Endothelial cell of umbilical vein (primary cell): ENCODE data around the gene CLCN5. TPM values are rescaled to one million over a fixed set of nuclear protein-coding genes. Genes with fewer than 3 reads are reported as not detected.
A peak's percentile ranks its signal among the peaks of the same experiment; 100 is the strongest.

Experiments used
- BruUV-seq: library from RNA; stranded (reverse); fragments of 400-500 nt; replicated peaks from 2 replicates; lab custom pipeline; 2021; lab: Mats Ljungman, UMichigan
- CTCF ChIA-PET: fragments of 300-600, 350-600 bp; sonication (Branson Sonifier 250); formaldehyde crosslinking; loops from one replicate; lab custom pipeline; 2021; ENCODE audit warnings: antibody characterized with exemption, inconsistent platforms; lab: Charles Lee
- POLR2A ChIA-PET: fragments of 300-600, 350-600 bp; sonication (Branson Sonifier 250); formaldehyde crosslinking; loops from one replicate; lab custom pipeline; 2021; ENCODE audit warnings: antibody characterized with exemption, inconsistent platforms; lab: Charles Lee
- DNase-seq: peaks from one replicate; pipeline ENCODE4 v3.0.0-alpha.2; 2011; ENCODE audit warnings: low read depth, low spot score
- FAIRE-seq: peaks from 2 replicates; lab custom pipeline; 2011; peaks lifted over from hg19 to GRCh38; lab: Jason Lieb, UNC
- H2AFZ ChIP-seq: 2 replicates; pipeline ENCODE4 v1.6.0; 2012; ENCODE audit warnings: low read depth, low read length, control low read depth, inconsistent platforms
- H3K27ac ChIP-seq: 2 replicates; pipeline ENCODE4 v1.5.1; 2011; ENCODE audit warnings: low read depth, mild to moderate bottlenecking, control low read depth, low read length, moderate library complexity; ENCODE audit not compliant: insufficient read depth
- H3K27me3 ChIP-seq, 2 experiments: 2 replicates each; pipeline versions ENCODE4 v1.6.0 to v1.6.1; 2011; ENCODE audit warnings: low read length in 2 of 2, mixed read lengths in 1 of 2; ENCODE audit not compliant: control insufficient read depth in 2 of 2, insufficient read depth in 2 of 2
- H3K36me3 ChIP-seq, 2 experiments: 2 replicates in 1 of 2; 3 replicates in 1 of 2; pipeline ENCODE4 v1.5.1; 2011; ENCODE audit warnings: low read length in 2 of 2, mild to moderate bottlenecking in 1 of 2, moderate library complexity in 1 of 2; ENCODE audit not compliant: control insufficient read depth in 2 of 2, insufficient read depth in 2 of 2; ENCODE audit errors: extremely low read depth in 1 of 2
- H3K4me1 ChIP-seq: 3 replicates; pipeline ENCODE4 v1.5.1; 2011; ENCODE audit warnings: mild to moderate bottlenecking, low read length; ENCODE audit not compliant: control insufficient read depth, insufficient read depth; ENCODE audit errors: extremely low read depth
- H3K4me2 ChIP-seq: 2 replicates; pipeline ENCODE4 v1.6.1; 2011; ENCODE audit warnings: low read length, control low read depth, mixed read lengths; ENCODE audit not compliant: insufficient read depth
- H3K4me3 ChIP-seq, 3 experiments: fragments of 200-600 bp in 1 of 3; sonication (generic), shearing (Covaris generic) in 1 of 3; replicated peaks in 1 of 3; 2 replicates each; pipeline ENCODE4 v1.5.1; 2011 to 2016; ENCODE audit warnings: control low read depth in 3 of 3, low read length in 3 of 3, mild to moderate bottlenecking in 2 of 3, inconsistent platforms in 1 of 3, low read depth in 1 of 3, moderate library complexity in 1 of 3; ENCODE audit not compliant: insufficient read depth in 1 of 3
- H3K79me2 ChIP-seq: 2 replicates; pipeline ENCODE4 v1.6.0; 2012; ENCODE audit warnings: low read length, inconsistent platforms; ENCODE audit not compliant: control insufficient read depth, insufficient read depth
- H3K9ac ChIP-seq: replicated peaks from 2 replicates; pipeline ENCODE3; 2011; ENCODE audit warnings: low read length, control low read depth; ENCODE audit not compliant: insufficient read depth; ENCODE audit errors: extremely low read depth
- H3K9me1 ChIP-seq: replicated peaks from 3 replicates; pipeline ENCODE4 v1.6.0; 2011; ENCODE audit warnings: mild to moderate bottlenecking, low read length; ENCODE audit not compliant: control insufficient read depth, insufficient read depth; ENCODE audit errors: extremely low read depth
- H3K9me3 ChIP-seq: replicated peaks from 2 replicates; pipeline ENCODE4 v1.5.1; 2012; ENCODE audit warnings: low read length, inconsistent platforms; ENCODE audit not compliant: control insufficient read depth, insufficient read depth
- H4K20me1 ChIP-seq: replicated peaks from 2 replicates; pipeline ENCODE3; 2011; ENCODE audit warnings: mild to moderate bottlenecking, low read length; ENCODE audit not compliant: control insufficient read depth, insufficient read depth; ENCODE audit errors: extremely low read depth
- CTCF ChIP-seq, 2 donors: IDR thresholded peaks; 1 replicate in 1 of 2; 2 replicates in 1 of 2; pipeline ENCODE4 v1.5.1; 2011; ENCODE audit warnings: low read length in 2 of 2, mild to moderate bottlenecking in 2 of 2, moderate library complexity in 2 of 2, control low read depth in 1 of 2, inconsistent platforms in 1 of 2, low read depth in 1 of 2; ENCODE audit not compliant: insufficient read depth in 1 of 2; ENCODE audit errors: extremely low read depth in 1 of 2
- EZH2 ChIP-seq: IDR thresholded peaks from 2 replicates; pipeline ENCODE4 v1.6.1; 2012; ENCODE audit warnings: borderline replicate concordance, low read depth, mild to moderate bottlenecking, moderate library complexity, low read length, inconsistent platforms; ENCODE audit not compliant: severe bottlenecking
- FOS ChIP-seq: IDR thresholded peaks from 2 replicates; pipeline ENCODE4 v1.6.1; 2011; ENCODE audit warnings: mild to moderate bottlenecking, low read length, moderate library complexity, borderline replicate concordance; ENCODE audit not compliant: insufficient read depth
- GATA2 ChIP-seq: IDR thresholded peaks from 2 replicates; pipeline ENCODE4 v1.7.0; 2011; ENCODE audit warnings: low read depth, mild to moderate bottlenecking, moderate library complexity, mixed read lengths, low read length; ENCODE audit not compliant: insufficient read length, insufficient read depth
- MYC ChIP-seq: IDR thresholded peaks from one replicate; pipeline ENCODE4 v1.6.1; 2011; ENCODE audit warnings: mild to moderate bottlenecking, low read depth, low read length
- POLR2A ChIP-seq: IDR thresholded peaks from 2 replicates; pipeline ENCODE4 v1.6.1; 2012; ENCODE audit warnings: low read depth, mild to moderate bottlenecking, control low read depth, low read length
- POLR2AphosphoS5 ChIP-seq: IDR thresholded peaks from 2 replicates; pipeline ENCODE4 v1.6.1; 2012; ENCODE audit warnings: low read depth, mild to moderate bottlenecking, control low read depth, low read length, moderate library complexity; ENCODE audit not compliant: insufficient read depth
- dilution Hi-C: fragments of 300-500 bp; cut with MboI; formaldehyde crosslinking; loops from one replicate; pipeline ENCODE4 v1.15.0; 2019; ENCODE audit warnings: low sequenced_read_pairs; ENCODE audit not compliant: extremely low pct_ligation_motif_present
- intact Hi-C: fragments of 100-400 bp; cut with micrococcal nuclease; formaldehyde crosslinking; loops from one replicate; pipeline ENCODE4 v1.10.0; 2022
- polyA plus RNA-seq, 4 experiments: library from polyadenylated mRNA; depleted of rRNA in 3 of 4; stranded (reverse) in 3 of 4; unstranded in 1 of 4; fragments of >200 nt; gene quantifications; 2 replicates each; pipeline versions ENCODE4 v1.2.1 to v1.2.3, GENCODE V29; 2011 to 2012; ENCODE audit warnings: missing spikeins in 1 of 4
- total RNA-seq: library from RNA; stranded (reverse); gene quantifications from 2 replicates; pipeline ENCODE4 v1.2.3, GENCODE V29; 2021

Gene CLCN5
- total and polyA plus RNA-seq, 2 donors (not counting 3 experiments of a cell fraction or from before 2014, with no cell fraction given), result 3.1 to 12.9 TPM

GRCh38 chrX:49996474-49996873 lies 74.1 kb downstream of the CLCN5 start:
- Histone ChIP-seq H3K4me3 (no peak overlapping the region), H3K9me1 (no peaks in the 10 kb centered on the region), H3K4me1 (no peaks in the 10 kb centered on the region), H3K9ac (no peak overlapping the region), H3K36me3 (no peaks in the 10 kb centered on the region), H4K20me1 (no peaks in the 10 kb centered on the region), H3K27ac (no peak overlapping the region), H3K4me2 (no peak overlapping the region), H3K27me3 (no peaks in the 10 kb centered on the region), H3K79me2 (no peaks in the 10 kb centered on the region), H2AFZ (no peak overlapping the region), H3K9me3 (no peaks in the 10 kb centered on the region)
- intact Hi-C loops, result no loop called here
- no peak for TF ChIP-seq POLR2AphosphoS5
- TF ChIP-seq GATA2, result no peak
- no peak for TF ChIP-seq POLR2A
- TF ChIP-seq FOS, result no peak
- no peak for TF ChIP-seq MYC
- TF ChIP-seq EZH2, result no peak
- TF ChIP-seq CTCF (IDR thresholded peaks at IDR 0.05; ENCODE audit: extremely low read depth in 1 of 2, insufficient read depth in 1 of 2, low read depth in 1 of 2, low read length in 2 of 2), result no peak
- dilution Hi-C loops, result no loop called here
- POLR2A ChIA-PET, result no interaction called here
- CTCF ChIA-PET, result no interaction called here
- DNase-seq (no peak), FAIRE-seq (no peak)
- BruUV-seq, result no TSS peak

- dilution Hi-C loops, result no loop called here
- FAIRE-seq, result peak; percentile 26
- POLR2A ChIA-PET, result no interaction called here
These were observed 76.7 kb downstream of the CLCN5 start for GRCh38 chrX:49999087-49999486.

More at GRCh38 chrX:49999087-49999486, 76.7 kb downstream of the CLCN5 start:
- H3K9me1 ChIP-seq, result no peaks in the 10 kb centered on the region
- TF ChIP-seq POLR2A, result no peak
- H3K4me2 ChIP-seq, result no peak overlapping the region
- no peak overlapping the region for H3K4me3 ChIP-seq
- intact Hi-C loops, result no loop called here
- H3K36me3 ChIP-seq, result no peaks in the 10 kb centered on the region
- DNase-seq, result no peak
- no peaks in the 10 kb centered on the region for H3K9me3 ChIP-seq
- H3K79me2 ChIP-seq, result no peaks in the 10 kb centered on the region
- no peak overlapping the region for H3K9ac ChIP-seq
- BruUV-seq, result no TSS peak
- no peaks in the 10 kb centered on the region for H4K20me1 ChIP-seq
- H2AFZ ChIP-seq, result no peak overlapping the region
- CTCF ChIA-PET, result no interaction called here
- no peak overlapping the region for H3K27ac ChIP-seq
- H3K4me1 ChIP-seq, result no peaks in the 10 kb centered on the region
- no peaks in the 10 kb centered on the region for H3K27me3 ChIP-seq
